Measurements from ENCODE around the gene PRKAG3.

Gene PRKAG3

DNA sequence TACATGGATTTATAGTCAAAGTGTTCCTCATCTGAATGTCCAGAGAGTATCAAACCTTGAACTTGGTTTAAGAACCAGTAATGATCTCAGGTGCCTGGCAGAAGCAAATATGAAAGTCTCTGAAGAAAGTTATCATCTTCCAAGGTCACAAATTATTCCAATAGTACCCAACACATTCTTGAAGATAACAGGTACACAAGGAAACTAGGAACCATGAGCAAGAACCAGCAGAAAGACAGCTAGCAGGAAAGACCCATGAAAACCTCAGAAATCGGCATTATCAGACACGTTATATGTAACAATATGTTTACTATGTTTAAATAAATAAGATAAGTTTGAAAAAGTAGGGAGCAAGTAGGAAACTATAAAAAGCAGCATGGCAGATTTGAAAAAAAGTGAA lies 5.9 kb upstream of the PRKAG3 start:
- no peak for DNase-seq

DNA sequence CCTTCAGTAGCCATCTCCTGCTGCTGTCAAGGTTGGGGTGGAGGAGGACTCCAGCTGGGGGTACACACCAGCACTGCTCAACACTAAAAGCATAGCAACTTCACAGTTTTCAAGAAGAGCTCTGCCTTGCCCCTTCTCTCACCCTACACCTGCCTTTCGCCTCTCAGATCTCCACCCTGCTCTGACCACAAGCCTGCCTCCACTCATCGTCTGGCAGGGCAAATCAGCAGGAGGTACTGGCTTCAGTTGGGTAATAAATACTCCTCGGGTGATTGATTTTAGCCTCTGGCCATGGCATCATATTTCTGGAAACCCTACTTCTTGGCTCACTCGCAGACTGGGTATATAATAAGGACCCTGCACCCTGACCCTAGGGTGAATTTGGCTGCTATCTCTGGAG lies 3.1 kb upstream of the PRKAG3 start:
- DNase-seq, result no peak

DNA sequence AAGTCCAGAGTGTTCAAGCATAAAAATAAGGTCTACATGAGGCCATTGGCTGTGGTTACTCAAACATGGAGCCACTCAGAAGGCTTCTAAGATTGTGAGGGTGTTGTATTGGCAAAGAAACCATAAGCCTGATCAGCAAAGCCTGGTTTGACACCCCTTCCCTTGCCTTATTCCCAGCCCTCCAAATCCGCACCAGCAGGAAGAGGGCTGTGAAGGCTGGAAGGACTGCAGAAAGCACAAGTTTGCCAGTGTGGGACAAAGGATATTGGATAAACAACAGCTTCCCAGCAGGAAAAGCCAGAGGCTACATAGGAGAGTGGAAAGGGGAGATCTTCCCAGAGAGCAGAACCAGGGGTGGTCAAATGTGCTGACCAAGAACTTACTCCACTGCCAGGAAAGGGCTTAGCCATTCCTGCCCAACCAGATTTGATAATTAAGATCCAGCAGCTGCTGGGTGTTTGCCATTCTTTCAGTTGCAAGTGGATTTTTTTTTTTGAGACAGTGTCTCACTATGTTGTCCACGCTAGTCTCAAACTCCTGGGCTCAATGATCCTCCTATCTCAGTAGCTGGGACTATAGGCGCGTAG lies 1.5 kb upstream of the PRKAG3 start:
- DNase-seq, result no peak

DNA sequence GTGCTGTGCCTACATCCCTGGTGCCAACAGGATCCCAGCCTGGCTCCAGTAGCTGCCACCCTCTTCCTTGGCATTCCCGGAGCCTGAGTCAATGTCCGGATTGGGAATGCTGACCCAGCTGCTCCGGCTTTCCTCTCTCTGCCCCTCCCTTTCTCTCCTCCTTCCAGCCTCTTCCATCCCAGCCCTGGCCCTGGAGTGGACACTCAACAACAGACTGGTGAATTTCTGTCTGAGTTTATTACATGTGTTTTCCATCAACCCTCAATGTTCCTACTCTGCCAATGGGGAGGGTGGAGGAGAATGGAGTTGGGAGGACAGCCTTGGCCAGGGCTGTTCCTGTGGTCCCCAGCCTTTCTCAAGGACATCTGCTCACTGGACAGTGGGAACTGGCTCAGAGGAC lies 917 bp upstream of the PRKAG3 start:
- DNase-seq, result no peak

DNA sequence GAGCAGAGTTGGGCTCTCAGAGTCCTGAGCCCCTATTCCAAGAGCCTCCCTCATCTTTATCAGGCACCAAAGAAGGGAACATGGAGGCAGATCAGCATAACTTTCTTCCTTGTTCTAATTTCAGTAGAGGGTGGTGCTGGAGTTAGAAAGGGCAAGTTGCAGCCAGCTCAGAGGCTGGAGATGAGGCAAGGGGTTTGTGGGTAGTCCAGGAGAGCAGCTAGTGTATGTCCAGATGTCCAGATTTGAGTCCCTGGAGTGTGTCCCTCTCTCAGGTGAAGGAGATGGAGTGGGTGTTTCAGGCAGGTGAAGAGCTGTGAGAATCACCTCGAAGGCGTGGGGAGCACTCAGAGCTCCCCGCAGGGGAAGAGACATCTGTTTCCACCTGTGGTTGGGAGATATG lies 478 bp upstream of the PRKAG3 start:
- no peak for DNase-seq

DNA sequence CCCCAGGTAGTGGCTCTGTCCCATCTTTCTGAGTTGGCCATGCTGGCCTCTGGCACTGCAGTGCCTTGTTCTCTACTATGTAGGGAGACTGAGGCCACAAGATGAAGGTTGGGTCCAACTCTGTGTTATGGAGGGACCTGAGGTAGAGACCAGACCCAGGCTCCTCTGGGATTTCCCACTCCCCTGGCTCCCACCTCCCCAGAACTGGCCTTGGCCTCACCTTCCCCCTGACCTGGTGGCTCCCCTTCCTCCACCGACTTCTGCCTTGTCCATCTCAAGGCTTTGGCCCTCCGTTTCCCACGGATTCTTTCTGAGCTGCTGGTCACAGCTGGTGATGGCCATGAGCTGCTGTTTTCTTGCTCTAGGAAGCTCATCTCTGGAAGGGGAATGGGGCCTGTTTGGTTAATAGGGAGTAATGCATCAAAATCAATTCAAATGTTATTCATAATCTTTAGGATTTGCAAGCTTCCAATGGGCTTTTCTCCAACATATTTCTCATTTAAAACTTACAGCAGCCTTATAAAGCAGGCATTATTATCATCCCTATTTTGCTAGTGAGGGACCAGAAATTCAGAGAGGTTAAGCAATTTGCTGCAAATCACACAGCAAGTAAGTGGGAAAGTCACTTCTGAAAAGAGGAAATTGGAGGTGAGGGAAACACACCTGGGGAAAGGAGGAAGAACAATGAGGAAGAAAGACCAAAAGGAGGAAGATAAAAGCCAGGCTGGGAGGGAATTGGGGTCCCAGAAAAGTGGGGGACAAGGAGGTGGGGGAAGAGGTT lies 887 bp downstream of the PRKAG3 start:
- no peak for DNase-seq

DNA sequence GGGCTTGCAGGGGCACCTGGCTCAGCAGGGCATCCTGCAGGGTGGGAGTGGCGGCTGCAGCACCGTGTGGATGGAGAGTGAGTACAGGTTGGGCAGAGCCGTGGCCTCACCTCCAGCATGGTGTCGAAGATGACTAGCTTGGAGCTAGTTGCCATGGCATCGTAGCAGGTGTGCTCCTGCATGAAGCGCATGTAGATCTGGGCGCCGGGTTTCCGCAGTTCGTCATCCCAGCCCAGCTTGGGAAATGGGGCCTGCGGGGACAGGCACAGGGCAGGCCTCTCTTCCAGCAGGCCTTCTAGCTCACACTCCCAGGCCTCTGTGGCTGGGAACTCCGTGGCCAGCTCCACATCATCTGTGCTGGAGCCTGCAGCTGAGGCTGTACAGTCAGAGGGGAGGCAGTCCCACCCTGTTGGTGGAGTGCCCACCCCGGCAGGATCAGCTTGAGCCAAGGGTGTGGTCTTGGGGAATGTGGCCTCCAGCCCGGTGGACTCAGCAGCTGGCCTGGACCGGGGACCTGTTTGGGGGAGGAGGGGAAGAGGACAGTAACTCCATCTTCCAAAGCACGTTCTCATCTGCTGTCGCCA lies 1.6 kb downstream of the PRKAG3 start:
- DNase-seq, result no peak

DNA sequence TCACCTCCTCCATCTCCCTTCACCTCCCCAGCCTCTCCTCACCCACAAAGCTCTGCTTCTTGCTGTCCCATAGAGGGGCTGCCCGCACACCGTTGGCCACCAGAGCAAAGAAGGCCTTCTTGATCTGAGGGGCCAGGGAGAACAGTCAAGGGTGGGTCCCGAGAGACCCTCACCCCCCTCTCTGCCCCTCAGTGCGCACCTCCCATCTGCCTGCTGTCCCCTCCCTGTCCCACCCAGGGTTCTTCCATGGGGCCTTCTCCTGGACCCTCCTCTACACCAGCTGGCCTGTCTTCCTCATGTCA lies 3.2 kb downstream of the PRKAG3 start:
- no peak for DNase-seq

DNA sequence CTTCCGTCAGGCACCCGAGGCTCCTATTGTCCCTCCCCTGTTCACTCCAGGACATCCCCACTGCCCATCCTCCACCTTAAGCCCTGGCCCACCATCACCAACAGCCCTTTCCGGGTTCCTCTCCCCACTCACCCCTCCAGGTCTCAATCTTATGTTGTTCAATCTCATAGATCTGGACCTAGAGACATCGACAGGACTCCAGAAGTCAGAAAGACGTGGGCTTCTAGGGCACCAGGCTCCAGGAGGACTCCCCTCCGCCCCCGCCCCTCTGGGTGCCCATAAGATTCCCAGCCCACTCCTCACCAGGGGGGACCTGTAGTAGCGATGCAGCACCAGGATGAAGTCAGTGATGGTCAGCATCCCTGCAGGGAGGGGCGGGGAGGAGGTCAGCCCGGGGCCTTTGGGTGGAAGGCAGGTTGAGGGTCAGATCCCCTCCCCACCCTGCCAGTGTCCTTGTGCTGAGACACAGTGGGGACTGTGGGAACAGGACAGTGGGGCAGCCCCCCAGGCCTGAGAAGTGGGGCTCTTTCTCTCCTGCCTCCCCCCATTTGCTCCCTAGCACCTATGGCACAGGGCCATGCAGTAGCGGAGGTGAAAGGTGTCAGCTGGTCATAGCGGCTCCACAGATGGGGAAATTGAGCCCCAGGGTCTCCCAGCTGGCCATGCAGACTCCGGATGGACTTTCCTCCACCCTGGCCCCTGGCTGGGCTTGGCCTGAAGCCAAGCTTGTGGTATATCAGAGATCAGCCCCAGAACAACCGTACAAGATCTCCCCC lies 3.7 kb downstream of the PRKAG3 start:
- DNase-seq, result no peak

DNA sequence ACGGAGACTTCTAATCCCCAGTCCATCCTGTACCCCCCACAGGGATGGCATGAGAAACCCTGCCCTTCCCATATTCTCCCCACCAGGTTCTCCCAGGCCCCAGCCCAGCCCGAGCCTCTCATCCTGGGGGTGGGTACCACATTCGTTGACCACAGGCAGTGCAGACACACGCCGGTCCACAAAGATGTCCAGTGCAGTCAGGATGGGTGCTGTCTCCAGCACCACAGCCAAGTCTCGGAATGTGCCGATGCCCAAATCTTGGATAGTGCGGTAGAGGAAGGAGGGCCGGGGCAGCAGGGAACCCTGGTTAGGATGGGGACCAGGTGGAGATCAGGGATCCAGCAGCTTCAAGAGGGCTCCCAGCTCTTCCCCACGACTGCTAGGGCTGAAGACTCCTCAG lies 4.8 kb downstream of the PRKAG3 start:
- DNase-seq, result no peak

DNA sequence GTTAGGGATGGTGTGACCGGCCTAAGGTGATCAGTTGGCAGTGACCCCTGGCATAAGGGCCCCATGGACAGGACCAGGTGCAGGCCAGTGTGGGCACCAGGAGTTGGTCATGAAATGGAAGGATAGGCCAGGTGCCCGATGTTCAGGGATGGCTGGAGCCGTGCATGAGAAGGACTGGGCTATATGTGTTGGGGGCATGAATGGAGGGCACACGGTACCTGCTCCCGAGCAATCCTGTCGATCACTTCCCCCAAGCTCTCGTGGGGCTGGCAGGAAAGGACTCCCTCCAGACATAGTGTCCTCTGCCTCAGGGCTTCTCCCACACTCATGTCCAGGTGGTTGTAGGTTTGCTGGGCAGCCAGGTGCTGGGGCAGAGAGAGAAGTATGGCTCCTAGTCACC lies 7.6 kb downstream of the PRKAG3 start:
- DNase-seq, result no peak

DNA sequence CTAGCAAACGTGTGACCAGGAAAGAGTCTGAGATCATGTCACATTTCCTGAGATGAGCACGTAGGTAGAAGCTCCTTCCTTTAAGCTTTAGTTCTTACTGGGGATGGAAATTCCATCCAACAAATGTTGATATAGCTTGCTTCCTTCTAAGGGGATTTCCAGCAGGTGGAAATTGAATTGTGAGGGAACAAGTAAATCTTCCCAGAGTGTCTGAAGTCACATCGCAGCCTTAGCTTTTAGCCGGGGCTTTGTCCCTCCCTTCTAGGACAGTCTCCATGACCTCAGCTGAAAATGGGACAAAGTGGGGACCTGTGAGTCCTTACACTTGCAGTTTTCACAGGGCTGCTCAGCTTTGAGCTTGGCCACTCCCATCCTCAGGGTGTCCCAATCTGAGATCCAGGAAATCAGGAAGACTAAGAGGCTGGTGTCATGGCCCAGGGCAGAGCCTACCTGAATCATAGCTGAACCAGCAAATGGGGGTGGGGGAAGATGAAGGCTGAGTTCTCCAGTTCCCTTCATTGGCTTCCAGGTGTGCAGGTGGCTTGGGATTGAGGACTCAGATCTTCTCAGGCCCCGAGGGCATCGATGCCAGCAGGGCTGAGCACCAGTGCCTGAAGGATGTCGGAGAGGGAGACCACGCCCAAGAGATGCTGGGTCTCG lies 8.3 kb downstream of the PRKAG3 start:
- no peak for DNase-seq

DNA sequence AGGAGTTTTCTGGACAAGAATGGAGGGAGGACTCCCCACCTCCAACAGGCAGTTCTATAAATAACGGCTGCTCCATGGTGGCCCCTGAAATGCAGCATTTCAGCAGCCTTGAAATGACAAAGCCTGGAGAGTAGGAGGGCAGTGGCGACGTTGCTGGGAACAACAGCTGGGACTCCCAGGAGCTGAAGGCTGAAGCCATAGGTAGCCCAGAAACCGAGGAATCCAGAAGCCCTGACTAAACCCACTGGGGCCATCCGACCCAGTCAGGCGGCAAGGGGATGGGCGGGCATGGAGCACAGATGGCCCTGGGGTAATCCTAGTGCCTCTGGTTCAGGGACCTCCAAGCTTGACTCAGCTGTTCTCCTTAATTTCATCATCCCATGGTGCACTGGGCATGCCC lies 9.0 kb downstream of the PRKAG3 start:
- DNase-seq, result no peak

DNA sequence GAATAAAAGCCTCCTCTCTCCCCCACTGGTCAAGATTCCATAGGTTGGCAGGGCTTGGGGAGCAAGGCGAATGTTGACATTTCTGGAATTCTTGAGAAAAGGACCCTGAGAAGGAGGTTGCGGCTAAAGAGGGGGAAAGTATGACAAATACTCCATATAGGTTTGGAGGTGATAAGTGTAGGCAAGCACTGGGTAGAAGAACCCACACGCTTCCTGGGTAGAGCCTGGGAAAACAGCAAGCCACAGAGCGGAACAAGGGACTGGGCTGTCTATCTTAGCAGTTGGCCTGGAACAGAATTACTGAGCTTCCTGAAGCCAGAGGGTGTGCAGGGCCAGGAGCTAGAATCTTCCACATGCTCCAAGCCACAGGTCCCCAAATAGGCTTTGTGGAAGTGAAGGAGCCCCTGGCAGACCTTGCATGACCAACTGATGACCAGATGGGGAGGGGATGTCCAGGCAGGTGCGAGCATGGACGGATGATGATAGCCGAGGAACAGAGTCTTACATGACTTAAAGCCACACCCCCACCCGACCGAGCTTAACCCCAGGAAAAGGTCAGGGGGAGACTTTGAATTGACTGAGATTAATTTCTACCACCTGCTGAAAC lies 9.9 kb downstream of the PRKAG3 start:
- DNase-seq, result no peak

DNA sequence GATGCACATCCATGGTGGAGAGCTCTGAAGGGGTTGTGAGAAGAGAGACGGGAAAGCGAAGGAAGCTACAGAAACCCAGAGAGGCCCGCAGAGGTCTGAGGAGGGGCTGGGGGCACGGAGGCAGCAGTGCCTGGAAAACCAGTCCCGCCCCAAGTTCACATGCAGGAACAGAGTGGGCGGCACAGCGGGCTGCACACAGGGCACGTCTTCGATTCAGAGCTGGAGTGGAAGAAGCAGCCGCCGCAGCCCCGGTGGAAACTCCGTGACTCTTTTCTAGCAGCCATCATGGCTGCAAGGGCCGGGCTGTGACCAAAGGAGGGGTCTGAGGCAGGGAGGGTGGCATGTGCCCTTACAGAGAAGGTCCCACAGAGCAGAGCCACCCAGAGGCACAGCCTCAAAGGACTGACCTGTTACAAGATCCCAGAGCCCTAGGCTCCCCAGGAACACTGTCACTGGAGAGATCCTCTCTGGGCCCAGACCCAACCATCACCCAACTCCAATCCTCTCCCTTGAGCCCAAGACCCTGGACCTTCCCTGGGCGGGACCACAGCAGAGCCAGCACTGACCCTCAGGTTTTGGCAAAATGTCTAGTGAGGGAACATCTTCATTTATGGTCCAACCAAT lies 10.7 kb downstream of the PRKAG3 start:
- no peak for DNase-seq

DNA sequence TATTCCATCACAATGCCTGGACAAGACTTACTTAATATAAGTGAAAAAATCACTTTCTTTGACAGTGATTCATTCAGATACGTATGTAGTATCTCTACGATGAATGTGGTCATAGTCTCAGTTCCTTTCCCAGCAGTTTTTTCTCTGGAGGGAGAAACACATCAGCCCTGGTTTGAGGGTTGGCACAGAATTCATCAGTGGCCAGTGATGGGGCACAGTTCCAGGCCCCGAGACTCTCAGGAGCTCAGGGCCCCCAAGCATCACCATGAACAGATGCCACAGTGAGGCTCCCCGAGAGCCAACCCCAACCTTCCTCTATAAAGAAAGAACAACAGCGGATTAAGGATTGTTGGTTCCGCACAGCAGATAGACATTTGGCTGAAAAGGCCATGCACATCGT lies 12.5 kb downstream of the PRKAG3 start:
- DNase-seq, result no peak

DNA sequence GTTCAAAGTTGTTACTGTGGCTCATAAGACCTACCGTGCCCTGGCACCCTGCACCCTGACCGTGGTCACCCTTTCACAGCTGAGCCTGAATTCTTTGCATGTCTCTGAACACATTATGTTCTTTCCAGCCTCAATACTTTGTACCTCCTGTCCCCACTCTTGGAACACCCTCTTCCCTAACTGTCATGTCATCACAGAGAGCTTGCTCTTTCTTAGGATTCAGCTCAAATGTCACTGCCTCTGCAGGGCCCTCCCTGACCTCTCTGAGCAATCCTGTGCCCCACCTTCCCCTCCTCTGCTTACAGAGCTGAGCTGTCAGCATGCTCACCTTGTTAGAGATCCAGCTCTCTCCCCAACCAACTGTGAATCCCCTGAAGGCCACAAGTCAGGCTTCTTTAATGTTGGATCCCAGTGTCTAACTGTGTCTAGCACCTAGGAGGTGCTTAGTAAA lies 15.0 kb downstream of the PRKAG3 start:
- DNase-seq, result no peak

DNA sequence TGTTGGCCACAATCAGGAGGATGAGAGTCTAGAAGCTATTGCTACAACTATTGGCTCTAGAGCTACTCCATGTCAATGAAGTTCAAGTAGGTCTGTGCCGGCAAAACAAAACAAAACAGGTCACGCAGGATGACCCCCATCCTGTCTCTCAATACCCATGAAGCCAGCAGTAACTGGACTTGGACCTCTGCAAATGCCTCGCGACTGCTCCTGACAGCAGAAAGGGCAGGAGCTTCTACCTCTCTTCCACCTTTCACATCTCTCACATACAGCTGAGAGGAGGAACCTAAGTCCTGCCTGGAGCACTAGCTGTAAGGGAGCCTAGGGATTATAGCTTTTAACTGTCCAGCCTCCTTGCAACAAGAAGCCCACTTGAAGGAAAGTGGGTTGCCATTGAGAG lies 16.0 kb downstream of the PRKAG3 start:
- DNase-seq, result no peak

DNA sequence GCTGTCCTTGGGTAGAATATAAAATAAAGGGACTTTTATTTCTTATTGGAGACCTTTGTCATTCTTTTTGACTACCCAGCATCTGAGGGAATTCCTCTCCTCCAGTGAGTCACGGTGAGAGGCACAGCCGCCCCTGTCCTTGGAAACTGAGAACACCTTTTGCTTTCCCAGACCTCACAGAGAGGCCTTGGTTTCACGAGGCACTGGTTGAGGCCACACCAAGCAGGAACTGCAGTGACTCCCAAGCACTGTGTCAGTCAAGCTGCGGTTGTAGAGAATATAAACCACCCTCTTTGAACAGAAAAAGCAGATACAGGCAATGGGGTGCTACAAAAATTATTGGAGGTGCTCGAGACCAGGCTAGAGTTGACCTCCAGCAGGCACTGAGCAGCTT lies 16.4 kb downstream of the PRKAG3 start:
- no peak for DNase-seq

DNA sequence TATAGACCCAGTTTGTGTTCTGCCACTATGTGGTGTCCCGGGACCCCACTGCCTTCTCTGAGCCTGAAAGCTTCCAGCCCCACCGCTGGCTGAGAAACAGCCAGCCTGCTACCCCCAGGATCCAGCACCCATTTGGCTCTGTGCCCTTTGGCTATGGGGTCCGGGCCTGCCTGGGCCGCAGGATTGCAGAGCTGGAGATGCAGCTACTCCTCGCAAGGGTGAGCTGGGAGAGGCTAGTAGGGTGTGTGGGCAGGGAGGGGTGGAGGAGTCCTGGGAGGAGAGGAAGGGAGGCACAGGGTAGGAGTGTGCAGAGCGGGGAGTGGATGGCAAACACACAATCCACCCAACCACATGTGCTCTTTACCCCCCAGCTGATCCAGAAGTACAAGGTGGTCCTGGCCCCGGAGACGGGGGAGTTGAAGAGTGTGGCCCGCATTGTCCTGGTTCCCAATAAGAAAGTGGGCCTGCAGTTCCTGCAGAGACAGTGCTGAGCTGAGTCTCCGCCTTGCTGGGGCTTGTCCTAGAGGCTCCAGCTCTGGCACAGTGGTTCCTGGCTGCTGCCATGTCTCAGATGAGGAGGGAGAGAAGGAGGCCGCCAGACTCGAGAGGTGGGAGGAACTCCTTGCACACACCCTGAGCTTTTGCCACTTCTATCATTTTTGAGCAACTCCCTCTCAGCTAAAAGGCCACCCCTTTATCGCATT lies 16.9 kb downstream of the PRKAG3 start:
- no peak for DNase-seq

DNA sequence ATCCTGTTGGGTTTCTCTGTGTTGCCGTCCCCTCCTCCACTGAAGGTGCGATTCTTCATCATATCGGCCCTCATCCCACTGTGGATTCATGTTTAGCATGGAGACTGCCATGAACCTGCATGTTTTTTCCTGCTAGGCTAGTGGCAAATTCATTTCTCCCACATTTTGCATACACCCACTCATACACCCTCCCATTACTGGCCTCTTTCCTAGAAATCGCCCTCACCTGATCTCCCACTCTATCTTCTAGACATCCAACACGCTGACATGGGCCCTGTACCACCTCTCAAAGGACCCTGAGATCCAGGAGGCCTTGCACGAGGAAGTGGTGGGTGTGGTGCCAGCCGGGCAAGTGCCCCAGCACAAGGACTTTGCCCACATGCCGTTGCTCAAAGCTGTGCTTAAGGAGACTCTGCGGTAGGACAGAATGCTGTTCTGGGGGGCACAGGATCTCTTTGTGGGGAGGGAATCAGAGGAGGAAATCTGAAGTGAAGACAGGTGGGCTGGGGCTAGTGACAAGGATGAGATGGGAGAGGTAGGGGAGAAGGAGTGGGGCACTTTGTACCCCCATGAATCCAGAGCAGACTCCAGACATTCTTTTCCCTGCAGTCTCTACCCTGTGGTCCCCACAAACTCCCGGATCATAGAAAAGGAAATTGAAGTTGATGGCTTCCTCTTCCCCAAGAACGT lies 17.7 kb downstream of the PRKAG3 start:
- DNase-seq, result no peak

All from T1000 (cell line).